Panc1 (cell line): ENCODE results near the gene MUCL3. TPM values are rescaled to one million over a fixed set of nuclear protein-coding genes. Genes with fewer than 3 reads are reported as not detected.

ENCODE experiments used
- ATAC-seq: fragments of 200-7000 bp; cut with Tn5 transposase; 2 replicates; pipeline ENCODE4 v1.9.1; 2020; ENCODE audit warnings: mild to moderate bottlenecking, moderate library complexity
- Bru-seq: library from RNA; stranded (reverse); fragments of 400-500 nt; gene quantifications from one replicate; lab custom pipeline; 2021; lab: Mats Ljungman, UMichigan
- BruChase-seq, 2 experiments: library from RNA; stranded (reverse); fragments of 400-500 nt; gene quantifications; one replicate each; lab custom pipeline; 2021; lab: Mats Ljungman, UMichigan
- BruUV-seq: library from RNA; stranded (reverse); fragments of 400-500 nt; replicated peaks from 2 replicates; lab custom pipeline; 2021; lab: Mats Ljungman, UMichigan
- CTCF ChIA-PET: fragments of 300-600 bp; sonication (Branson Sonifier 250); formaldehyde crosslinking; loops from one replicate; lab custom pipeline; 2022; ENCODE audit warnings: antibody characterized with exemption; lab: Charles Lee
- POLR2A ChIA-PET: fragments of 300-600 bp; sonication (Branson Sonifier 250); formaldehyde crosslinking; loops from one replicate; lab custom pipeline; 2022; ENCODE audit warnings: antibody characterized with exemption; lab: Charles Lee
- DNase-seq: peaks from one replicate; pipeline ENCODE4 v3.0.0-alpha.2; 2010; ENCODE audit warnings: low read depth, low spot score
- H3K27ac ChIP-seq: 2 replicates; pipeline ENCODE4 v1.5.1; 2011; ENCODE audit warnings: mild to moderate bottlenecking, low read length, inconsistent platforms
- H3K27me3 ChIP-seq: fragments of 200-500 bp; sonication (Bioruptor generic); 2 replicates; pipeline ENCODE4 v1.6.0; 2014; ENCODE audit warnings: low read length, inconsistent platforms; ENCODE audit not compliant: control insufficient read depth, insufficient read depth
- H3K36me3 ChIP-seq: fragments of 200-500 bp; sonication (Bioruptor generic); 2 replicates; pipeline ENCODE4 v1.5.1; 2014; ENCODE audit warnings: inconsistent platforms, mild to moderate bottlenecking, low read length, moderate library complexity; ENCODE audit not compliant: control insufficient read depth, insufficient read depth
- H3K4me1 ChIP-seq: 2 replicates; pipeline ENCODE4 v1.5.1; 2011; ENCODE audit warnings: inconsistent platforms, mild to moderate bottlenecking, low read length, moderate library complexity; ENCODE audit not compliant: control insufficient read depth, insufficient read depth
- H3K4me3 ChIP-seq, 2 experiments: 2 replicates each; pipeline ENCODE4 v1.5.1; 2011 to 2012; ENCODE audit warnings: low read depth in 2 of 2, low read length in 2 of 2, mild to moderate bottlenecking in 2 of 2, inconsistent platforms in 1 of 2, moderate library complexity in 1 of 2
- H3K9me3 ChIP-seq: fragments of 200-500 bp; sonication (Bioruptor generic); 2 replicates; pipeline ENCODE4 v1.5.1; 2014; ENCODE audit warnings: low read depth, mild to moderate bottlenecking, inconsistent platforms, low read length, moderate library complexity; ENCODE audit not compliant: control insufficient read depth, insufficient read depth
- CTCF ChIP-seq: fragments of 450-650 bp; IDR thresholded peaks from 2 replicates; pipeline ENCODE4 v1.5.1; 2017; ENCODE audit warnings: mild to moderate bottlenecking
- POLR2AphosphoS5 ChIP-seq: IDR thresholded peaks from 2 replicates; pipeline ENCODE4 v1.6.1; 2012; ENCODE audit warnings: mild to moderate bottlenecking, low read depth, low read length, moderate library complexity
- SIN3A ChIP-seq: IDR thresholded peaks from 2 replicates; pipeline ENCODE4 v1.6.1; 2012; ENCODE audit warnings: low read depth, mild to moderate bottlenecking, low read length, moderate library complexity, borderline replicate concordance; ENCODE audit not compliant: insufficient read depth
- TCF7L2 ChIP-seq: IDR thresholded peaks from 2 replicates; pipeline ENCODE4 v1.6.1; 2011; ENCODE audit warnings: mild to moderate bottlenecking, low read depth, low read length, inconsistent platforms
- in situ Hi-C: cut with HindIII; loops from 2 replicates; pipeline ENCODE4 v1.10.0; 2016; ENCODE audit warnings: low sequenced_read_pairs, low pct_unique_long_range_greater_than_20kb
- intact Hi-C: fragments of 100-400 bp; cut with micrococcal nuclease; formaldehyde crosslinking; loops from one replicate; pipeline ENCODE4 v1.10.0; 2022; ENCODE audit not compliant: unreplicated experiment
- long read RNA-seq: library from polyadenylated mRNA; unstranded; transcript quantifications from one replicate; pipeline ENCODE4 v2.0.0, GENCODE V29; 2021; ENCODE audit not compliant: unreplicated experiment
- polyA plus RNA-seq: library from polyadenylated mRNA; unstranded; fragments of >200 nt; gene quantifications from one replicate; pipeline ENCODE4 v1.2.1, GENCODE V29; 2012; ENCODE audit warnings: missing spikeins; ENCODE audit not compliant: insufficient read length
- total RNA-seq: library from RNA; stranded (reverse); gene quantifications from one replicate; pipeline ENCODE4 v1.2.1, GENCODE V29; 2021; ENCODE audit not compliant: unreplicated experiment
- TF ChIP-seq, protein P1 (sequence below), 2 experiments: IDR thresholded peaks; 2 replicates each; pipeline ENCODE4 v1.6.1; 2011 to 2012; ENCODE audit warnings: low read depth in 2 of 2, control low read depth in 1 of 2, low read length in 1 of 2, mild to moderate bottlenecking in 1 of 2, moderate library complexity in 1 of 2; ENCODE audit not compliant: insufficient read depth in 1 of 2

The MUCL3 gene, protein sequence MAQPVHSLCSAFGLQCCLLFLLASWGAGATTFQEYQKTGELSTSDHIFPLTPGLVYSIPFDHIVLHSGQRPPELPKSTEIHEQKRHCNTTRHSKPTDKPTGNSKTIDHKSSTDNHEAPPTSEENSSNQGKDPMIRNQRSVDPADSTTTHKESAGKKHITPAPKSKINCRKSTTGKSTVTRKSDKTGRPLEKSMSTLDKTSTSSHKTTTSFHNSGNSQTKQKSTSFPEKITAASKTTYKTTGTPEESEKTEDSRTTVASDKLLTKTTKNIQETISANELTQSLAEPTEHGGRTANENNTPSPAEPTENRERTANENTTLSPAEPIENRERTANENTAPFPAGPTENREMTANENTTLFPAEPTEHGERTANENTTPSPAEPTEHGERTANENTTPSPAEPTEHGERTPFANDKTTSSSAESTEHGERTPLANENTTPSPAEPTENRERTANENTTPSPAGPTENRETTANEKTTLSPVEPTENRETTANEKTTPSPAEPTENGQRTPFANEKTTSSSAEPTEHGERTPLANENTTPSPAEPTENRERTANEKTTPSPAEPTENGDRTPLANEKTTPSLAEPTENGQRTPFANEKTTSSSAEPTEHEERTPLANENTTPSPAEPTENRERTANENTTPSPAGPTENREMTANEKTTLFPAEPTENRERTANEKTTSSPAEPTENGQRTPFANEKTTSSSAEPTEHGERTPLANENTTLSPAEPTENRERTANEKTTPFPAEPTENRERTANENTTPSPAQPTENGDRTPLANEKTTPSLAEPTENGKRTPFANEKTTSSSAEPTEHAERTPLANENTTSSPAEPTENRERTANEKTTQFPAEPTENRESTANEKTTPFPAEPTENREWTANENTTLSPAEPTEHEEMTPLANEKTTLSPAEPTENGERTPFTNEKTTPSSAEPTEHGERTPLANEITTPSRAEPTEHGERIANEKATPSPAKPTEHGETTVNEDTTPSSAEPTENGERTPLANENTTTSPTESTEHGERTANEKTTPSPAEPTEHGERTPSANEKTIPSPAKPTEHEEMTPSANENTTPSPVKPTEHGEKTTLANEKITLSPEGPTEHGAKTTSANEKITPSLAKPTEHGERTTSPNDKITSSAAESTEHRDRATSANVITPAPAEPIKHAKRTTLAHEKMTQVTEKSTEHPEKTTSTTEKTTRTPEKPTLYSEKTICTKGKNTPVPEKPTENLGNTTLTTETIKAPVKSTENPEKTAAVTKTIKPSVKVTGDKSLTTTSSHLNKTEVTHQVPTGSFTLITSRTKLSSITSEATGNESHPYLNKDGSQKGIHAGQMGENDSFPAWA (N-terminal part only)
- total RNA-seq (not detected), Bru-seq, nascent RNA (not detected), BruChase-seq, experiment 1, labeled RNA remaining after a 2-hour chase (percentile 8 among the genes with signal in this experiment), BruChase-seq, experiment 2, labeled RNA remaining after a 6-hour chase (percentile 5 among the genes with signal in this experiment)
- not detected for polyA plus RNA-seq
- long read RNA-seq: 0 reads

DNA sequence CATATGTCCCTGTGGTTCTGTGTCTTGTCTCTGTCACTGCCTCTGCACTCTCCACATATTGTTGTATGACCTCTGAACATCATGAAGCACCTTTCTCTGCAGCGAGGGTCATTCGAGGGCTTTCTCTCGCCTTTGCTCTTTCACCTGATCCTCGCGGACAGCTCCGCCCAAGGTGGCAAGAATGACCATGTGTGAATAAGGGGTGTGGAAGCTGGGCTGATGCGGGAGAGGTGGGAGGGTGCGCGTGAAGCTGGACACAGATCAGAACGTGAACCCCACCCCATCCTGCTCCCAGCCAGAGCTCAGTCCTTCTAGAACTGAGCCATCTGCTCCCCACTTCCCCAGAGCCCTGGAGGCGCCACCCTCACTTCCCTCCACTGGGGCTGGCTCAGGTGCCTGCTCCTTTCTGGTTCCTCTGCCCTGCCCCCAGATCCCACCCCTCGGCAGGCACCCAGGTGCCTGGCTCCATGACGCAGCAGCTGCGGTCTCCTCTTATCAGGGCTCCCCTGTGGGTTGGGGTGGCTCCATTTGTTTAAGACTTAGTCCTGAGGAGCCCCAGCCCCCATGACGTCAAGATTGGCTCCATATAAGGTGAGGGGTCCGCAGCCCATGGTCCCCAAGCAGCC lies at the start of gene MUCL3:
MUCL3 (plus strand) TSS at position 613 of the 626 bp plus-strand sequence. CDS start 27 bp downstream, outside the sequence.
- TF ChIP-seq, protein P1, sequence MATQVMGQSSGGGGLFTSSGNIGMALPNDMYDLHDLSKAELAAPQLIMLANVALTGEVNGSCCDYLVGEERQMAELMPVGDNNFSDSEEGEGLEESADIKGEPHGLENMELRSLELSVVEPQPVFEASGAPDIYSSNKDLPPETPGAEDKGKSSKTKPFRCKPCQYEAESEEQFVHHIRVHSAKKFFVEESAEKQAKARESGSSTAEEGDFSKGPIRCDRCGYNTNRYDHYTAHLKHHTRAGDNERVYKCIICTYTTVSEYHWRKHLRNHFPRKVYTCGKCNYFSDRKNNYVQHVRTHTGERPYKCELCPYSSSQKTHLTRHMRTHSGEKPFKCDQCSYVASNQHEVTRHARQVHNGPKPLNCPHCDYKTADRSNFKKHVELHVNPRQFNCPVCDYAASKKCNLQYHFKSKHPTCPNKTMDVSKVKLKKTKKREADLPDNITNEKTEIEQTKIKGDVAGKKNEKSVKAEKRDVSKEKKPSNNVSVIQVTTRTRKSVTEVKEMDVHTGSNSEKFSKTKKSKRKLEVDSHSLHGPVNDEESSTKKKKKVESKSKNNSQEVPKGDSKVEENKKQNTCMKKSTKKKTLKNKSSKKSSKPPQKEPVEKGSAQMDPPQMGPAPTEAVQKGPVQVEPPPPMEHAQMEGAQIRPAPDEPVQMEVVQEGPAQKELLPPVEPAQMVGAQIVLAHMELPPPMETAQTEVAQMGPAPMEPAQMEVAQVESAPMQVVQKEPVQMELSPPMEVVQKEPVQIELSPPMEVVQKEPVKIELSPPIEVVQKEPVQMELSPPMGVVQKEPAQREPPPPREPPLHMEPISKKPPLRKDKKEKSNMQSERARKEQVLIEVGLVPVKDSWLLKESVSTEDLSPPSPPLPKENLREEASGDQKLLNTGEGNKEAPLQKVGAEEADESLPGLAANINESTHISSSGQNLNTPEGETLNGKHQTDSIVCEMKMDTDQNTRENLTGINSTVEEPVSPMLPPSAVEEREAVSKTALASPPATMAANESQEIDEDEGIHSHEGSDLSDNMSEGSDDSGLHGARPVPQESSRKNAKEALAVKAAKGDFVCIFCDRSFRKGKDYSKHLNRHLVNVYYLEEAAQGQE (IDR thresholded peaks at IDR 0.05; ENCODE audit: insufficient read depth in 1 of 2, low read depth in 2 of 2, low read length in 1 of 2): no peak
- H3K9me3 ChIP-seq: no peaks in the 10 kb centered on the region
- H3K27me3 ChIP-seq: peaks cover 8% of the 10 kb centered on the region
- no peak for DNase-seq
- in situ Hi-C loops: no loop called here
- CTCF ChIA-PET: no interaction called here
- H3K27ac ChIP-seq: no peak within 1 kb of the TSS
- no peak within 1 kb of the TSS for H3K4me3 ChIP-seq
- ATAC-seq: no peak
- intact Hi-C loops: no loop called here
- POLR2A ChIA-PET: no interaction called here
- BruUV-seq: no TSS peak
- H3K36me3 ChIP-seq: no peaks in the 10 kb centered on the region
- H3K4me1 ChIP-seq: peaks cover 8% of the 10 kb centered on the region; the same call in 1 of the 2 replicates

GRCh38 chr6:30891450-30891723 lies 49.4 kb upstream of the MUCL3 start:
- ATAC-seq (no peak), DNase-seq (no peak)
- POLR2A ChIA-PET: no interaction called here
- intact Hi-C loops: no loop called here
- H3K36me3 ChIP-seq: no peaks in the 10 kb centered on the region
- no peak overlapping the region for H3K4me3 ChIP-seq
- CTCF ChIA-PET: interaction anchor here (0.7 kb wide), 1 partner anchor 116 kb away, joined by 6 read pairs; no protein-coding TSS in a partner anchor
- H3K27me3 ChIP-seq: no peaks in the 10 kb centered on the region
- H3K4me1 ChIP-seq: peaks cover 11% of the 10 kb centered on the region
- BruUV-seq: no TSS peak
- in situ Hi-C loops: no loop called here
- H3K27ac ChIP-seq: no peak overlapping the region
- TF ChIP-seq TCF7L2: no peak
- no peak for TF ChIP-seq SIN3A
- TF ChIP-seq, protein P1 (IDR thresholded peaks at IDR 0.05; ENCODE audit: insufficient read depth in 1 of 2, low read depth in 2 of 2, low read length in 1 of 2): no peak
- TF ChIP-seq CTCF: no peak
- no peak for TF ChIP-seq POLR2AphosphoS5
- H3K9me3 ChIP-seq: no peaks in the 10 kb centered on the region
